Uterus (tissue), 2 donors: ENCODE results near the gene MCCC2.

Experiments used
- CTCF ChIP-seq, 4 experiments: fragments of 200-600 bp in 2 of 4; fragments of 450-650 bp in 2 of 4; sonication (generic) in 2 of 4; IDR thresholded peaks; one replicate each; pipeline ENCODE4 v1.5.1; 2016 to 2019; ENCODE audit warnings: antibody characterized with exemption in 4 of 4, mild to moderate bottlenecking in 2 of 4, moderate library complexity in 1 of 4
- POLR2A ChIP-seq, 2 donors: fragments of 450-650 bp; IDR thresholded peaks; one replicate each; pipeline ENCODE4 v1.6.1; 2016; ENCODE audit warnings: antibody characterized with exemption in 2 of 2, mild to moderate bottlenecking in 1 of 2, moderate library complexity in 1 of 2

DNA sequence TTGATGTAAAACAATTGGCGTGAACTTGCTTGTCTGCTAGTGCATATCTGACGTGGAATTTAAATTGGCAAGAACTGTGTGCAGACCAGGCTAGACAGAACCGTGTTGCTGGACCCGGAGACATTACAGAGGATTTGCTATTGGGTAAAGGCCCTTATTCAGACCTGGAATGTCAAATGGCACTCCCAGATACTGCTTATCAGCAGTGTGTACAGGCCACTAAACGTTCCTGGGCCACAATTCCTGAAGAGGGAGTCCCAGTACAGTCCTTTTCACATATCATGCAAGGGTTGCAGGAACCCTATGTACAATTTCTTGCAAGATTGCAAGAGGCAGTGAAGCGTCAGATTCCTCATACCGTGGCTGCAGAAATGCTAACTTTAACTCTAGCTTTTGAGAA is 13.5 kb upstream of the MCCC2 start:
- TF ChIP-seq CTCF (IDR thresholded peaks at IDR 0.05) (no peak), POLR2A (IDR thresholded peaks at IDR 0.05) (no peak)
